ENCODE measurements around the gene ZNF33A.

DNA sequence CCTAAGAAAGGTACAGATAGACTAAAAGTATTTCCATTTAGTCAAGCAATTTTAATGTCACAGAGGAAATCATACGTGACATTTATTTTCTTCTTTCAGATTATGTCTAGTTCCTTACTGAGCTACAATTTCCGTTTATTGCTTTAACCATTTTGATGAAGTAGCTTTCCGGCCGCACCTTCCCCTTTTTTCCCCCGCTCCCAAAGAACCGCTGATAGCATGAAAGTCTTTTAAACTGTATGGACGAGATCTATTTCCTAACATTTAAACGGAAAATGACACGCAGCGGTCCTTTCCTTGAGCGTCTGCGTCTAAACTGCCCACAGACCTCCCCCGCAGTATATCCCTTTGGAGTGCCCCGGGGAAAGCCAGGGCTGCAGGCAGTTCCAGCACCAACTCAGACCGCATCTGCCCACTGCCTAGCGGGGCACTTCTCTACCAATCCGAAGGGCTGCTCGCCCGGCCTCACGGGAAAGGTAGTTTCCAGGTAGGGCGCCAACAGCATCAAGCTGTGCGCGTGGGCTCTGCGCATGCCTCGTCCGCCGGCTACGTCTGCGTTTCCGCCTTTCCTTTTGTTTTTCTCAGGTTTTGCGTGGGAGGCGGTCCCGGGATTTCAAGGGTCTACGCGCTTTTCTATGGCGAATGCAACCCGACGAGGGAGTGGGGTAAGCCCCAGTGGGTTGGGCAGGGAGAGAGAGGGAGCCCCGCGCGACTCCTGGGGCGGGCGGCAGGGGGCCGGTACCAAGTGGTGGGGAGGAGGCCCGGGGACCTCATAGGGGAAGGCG, at the start of gene ZNF33A:
- TF ChIP-seq EZH2 (IDR thresholded peaks at IDR 0.05), result no peak
- no peak for TF ChIP-seq FOXP2 (optimal IDR thresholded peaks at IDR 0.05; ENCODE audit: control extremely low read depth, extremely low read length, insufficient read depth)
- no peak; the same call in 1 of the 2 replicates for TF ChIP-seq POLR2AphosphoS5 (IDR thresholded peaks at IDR 0.05; ENCODE audit: borderline replicate concordance, low read depth, low read length)

Data from SK-N-MC (cell line).